Frontal cortex (tissue), 4 donors: ENCODE results near the gene UBE4B. TPM values are rescaled to one million over a fixed set of nuclear protein-coding genes. Genes with fewer than 3 reads are reported as not detected.
"Not testable (repeated sequence)": the region's sequence is repeated elsewhere in the genome, so short reads cannot be mapped to it uniquely, and the experiment has no call there.

Source experiments
- DNase-seq, 2 donors: peaks; one replicate each; pipeline ENCODE4 v3.0.0; 2012; ENCODE audit warnings: low spot score in 2 of 2
- FAIRE-seq: peaks from 2 replicates; lab custom pipeline; 2012; peaks lifted over from hg19 to GRCh38; lab: Jason Lieb, UNC
- total RNA-seq: library from RNA; depleted of rRNA; stranded (reverse); fragments of >200 nt; gene quantifications from one replicate; pipeline ENCODE4 v1.2.3, GENCODE V29; 2014
- donor health status: control.
- donor health status: control.
- donor health status: control.

The UBE4B gene
- total RNA-seq, 1 donor from 2014 or later = 27.3 TPM

DNA sequence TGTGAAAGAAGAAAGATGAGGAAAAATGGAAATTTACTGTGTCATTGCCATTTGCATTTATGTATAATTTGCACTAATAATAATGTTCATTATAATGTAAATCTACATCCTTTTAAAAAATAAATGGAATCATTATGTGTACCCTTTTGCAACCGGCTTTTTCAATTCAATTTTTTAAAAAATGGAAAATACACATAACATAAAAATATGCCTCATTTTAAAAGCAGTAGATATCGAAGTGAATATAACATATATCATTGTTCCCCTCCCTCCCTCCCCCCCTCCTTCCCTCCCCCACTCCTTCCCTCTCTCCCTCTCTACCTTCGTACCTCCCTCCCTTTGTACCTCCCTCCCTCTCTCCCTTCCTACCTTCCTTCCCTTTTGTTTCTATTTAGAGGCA is 33.0 kb downstream of the UBE4B start:
- FAIRE-seq = no peak

GRCh38 chr1:10068605-10069294 is 36.0 kb downstream of the UBE4B start:
- FAIRE-seq (no peak), DNase-seq (no peak)

More for the DNA sequence above, 33.0 kb downstream of the UBE4B start:
- DNase-seq = no peak

- DNase-seq = no peak
- no peak for FAIRE-seq
Observed at GRCh38 chr1:10070206-10070605, 37.4 kb downstream of the UBE4B start.

GRCh38 chr1:10071640-10072039 is 38.9 kb downstream of the UBE4B start:
- FAIRE-seq = no peak
- DNase-seq = no peak

- DNase-seq, FAIRE-seq: not testable (repeated sequence)
Observed at GRCh38 chr1:10073371-10073770, 40.6 kb downstream of the UBE4B start.

- no peak for FAIRE-seq
- DNase-seq = peak in 1 of 2 donors; percentile 36
Observed at GRCh38 chr1:10074059-10074851, 41.5 kb downstream of the UBE4B start.

- FAIRE-seq = no peak
- DNase-seq = no peak
Observed at GRCh38 chr1:10074852-10075730, 42.3 kb downstream of the UBE4B start.

DNA sequence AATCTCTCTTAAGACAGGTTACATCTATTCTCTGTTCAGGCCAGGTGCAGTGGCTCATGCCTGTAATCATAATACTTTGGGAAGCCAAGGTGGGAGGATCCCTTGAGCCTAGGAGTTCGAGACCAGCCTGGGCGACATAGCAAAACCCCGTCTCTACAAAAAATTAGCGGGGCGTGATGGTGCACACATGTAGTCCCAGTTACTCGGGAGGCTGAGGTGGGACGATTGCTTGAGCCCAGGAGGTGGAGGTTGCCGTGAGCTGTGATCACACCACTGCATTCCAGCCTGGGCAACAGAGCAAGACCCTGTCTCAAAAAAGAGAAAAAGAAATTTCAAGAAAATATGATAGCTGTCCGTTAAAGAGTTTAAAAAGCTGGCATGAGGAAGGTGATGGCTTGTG is 43.0 kb downstream of the UBE4B start:
- FAIRE-seq (no peak), DNase-seq (no peak)

- FAIRE-seq (no peak), DNase-seq (no peak)
Observed at GRCh38 chr1:10078494-10078893, 45.7 kb downstream of the UBE4B start.

- DNase-seq = no peak
- no peak for FAIRE-seq
Observed at GRCh38 chr1:10080523-10080922, 47.8 kb downstream of the UBE4B start.

- no peak for FAIRE-seq
- DNase-seq = no peak
Observed at GRCh38 chr1:10082785-10083479, 50.2 kb downstream of the UBE4B start.

- FAIRE-seq = no peak
- DNase-seq = no peak
Observed at GRCh38 chr1:10084045-10084444, 51.3 kb downstream of the UBE4B start.

- DNase-seq = no peak
Observed at GRCh38 chr1:10085076-10085475, 52.3 kb downstream of the UBE4B start.

DNA sequence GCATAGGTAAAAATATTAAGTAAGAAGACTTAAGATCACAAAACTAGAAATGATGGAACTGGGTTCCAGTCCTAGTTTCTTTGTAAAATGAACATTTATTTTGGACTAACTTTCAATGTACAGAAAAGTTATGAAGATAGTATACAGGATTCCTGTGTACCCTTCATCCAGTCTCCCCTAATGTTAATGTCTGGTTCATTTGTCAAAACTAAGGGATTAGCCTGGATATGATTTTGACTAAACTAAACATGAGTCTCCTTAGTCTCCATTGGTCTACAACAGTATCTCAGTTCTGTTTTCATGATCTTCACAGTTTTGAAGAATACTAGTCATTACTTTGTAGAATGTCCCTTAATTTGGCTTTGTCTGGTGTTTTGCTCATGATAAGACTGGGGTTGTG is 54.5 kb downstream of the UBE4B start:
- no peak for FAIRE-seq

More at GRCh38 chr1:10085076-10085475, 52.3 kb downstream of the UBE4B start:
- FAIRE-seq = no peak

GRCh38 chr1:10101929-10102328 is 69.2 kb downstream of the UBE4B start:
- DNase-seq = no peak
- FAIRE-seq = no peak

More for the DNA sequence above, 54.5 kb downstream of the UBE4B start:
- no peak for DNase-seq

- FAIRE-seq = no peak
- no peak for DNase-seq
Observed at GRCh38 chr1:10103193-10103592, 70.4 kb downstream of the UBE4B start.

DNA sequence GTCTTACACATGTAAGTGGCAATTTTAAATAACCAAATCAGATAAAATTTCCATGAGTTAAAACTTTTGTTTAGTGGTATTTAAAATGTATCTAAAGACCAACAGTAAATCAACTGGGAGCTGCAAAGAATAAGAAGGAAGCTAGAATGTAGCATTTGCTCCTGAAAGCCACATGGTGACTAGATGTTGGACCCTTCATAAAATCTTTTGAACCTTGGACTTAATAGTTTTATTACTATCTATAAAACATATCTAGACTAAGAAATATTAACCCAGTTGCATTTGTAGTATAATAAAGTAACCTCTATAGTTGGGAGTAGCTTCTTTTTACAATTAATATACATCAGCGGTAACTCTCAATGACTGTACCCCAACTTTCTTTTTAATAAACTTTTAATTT is 72.1 kb downstream of the UBE4B start:
- FAIRE-seq = peak; percentile 31
- DNase-seq = no peak

DNA sequence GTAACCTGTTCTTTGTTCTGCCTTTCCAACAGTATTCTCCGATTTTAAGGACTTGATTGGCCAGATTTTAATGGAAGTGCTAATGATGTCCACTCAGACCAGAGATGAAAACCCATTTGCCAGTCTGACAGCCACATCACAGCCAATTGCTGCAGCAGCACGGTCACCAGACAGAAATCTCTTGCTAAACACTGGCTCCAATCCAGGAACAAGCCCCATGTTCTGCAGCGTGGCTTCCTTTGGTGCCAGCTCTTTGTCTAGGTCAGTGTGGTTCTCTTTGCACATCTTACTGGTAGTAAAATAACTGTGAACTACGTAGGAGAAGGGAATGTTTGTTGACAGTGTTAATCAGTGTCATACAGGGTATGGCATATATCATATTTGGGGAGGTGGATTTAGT is 72.7 kb downstream of the UBE4B start:
- DNase-seq (no peak), FAIRE-seq (no peak)

- FAIRE-seq (no peak), DNase-seq (no peak)
Observed at GRCh38 chr1:10106241-10106640, 73.5 kb downstream of the UBE4B start.
